ENCODE data around the gene DLGAP1. TPM values are rescaled to one million over a fixed set of nuclear protein-coding genes. Genes with fewer than 3 reads are reported as not detected.
"Not testable (repeated sequence)": the region's sequence is repeated elsewhere in the genome, so short reads cannot be mapped to it uniquely, and the experiment has no call there.

The DLGAP1 gene
- total and polyA plus RNA-seq, 2 experiments from 2014 or later, result 3.1 to 6.5 TPM

- Histone ChIP-seq H3K36me3 (replicated peaks; ENCODE audit: insufficient read depth, low read depth) (no peaks in the 10 kb centered on the region), H2AFZ (no peak overlapping the region), H3K79me2 (no peaks in the 10 kb centered on the region), H4K20me1 (ENCODE audit: insufficient read depth, poor library complexity, severe bottlenecking) (no peaks in the 10 kb centered on the region), H3K4me2 (no peak overlapping the region), H3K9me3 (ENCODE audit: low read depth) (no peaks in the 10 kb centered on the region), H3K4me3 (no peak overlapping the region), H3K9me2 (replicated peaks; ENCODE audit: insufficient read depth) (no peaks in the 10 kb centered on the region), H3K4me1 (ENCODE audit: insufficient read depth) (no peaks in the 10 kb centered on the region), H3K27me3 (no peaks in the 10 kb centered on the region), H3K27ac (no peak overlapping the region)
- no peak for DNase-seq (ENCODE audit: low spot score)
- TF ChIP-seq CTCF (IDR thresholded peaks at IDR 0.05; ENCODE audit: poor library complexity) (no peak), EZH2phosphoT487 (IDR thresholded peaks at IDR 0.05; ENCODE audit: low read depth, severe bottlenecking, unreplicated experiment) (no peak), EZH2 (IDR thresholded peaks at IDR 0.05; ENCODE audit: borderline replicate concordance) (no peak)
- WGBS (ENCODE audit: low lambda C conversion rate, missing lambda C conversion rate), result 94% methylated on average over 8 of the region's 8 CpGs
Measured at GRCh38 chr18:3478262-3478978, 976.7 kb downstream of the DLGAP1 start.

DNA sequence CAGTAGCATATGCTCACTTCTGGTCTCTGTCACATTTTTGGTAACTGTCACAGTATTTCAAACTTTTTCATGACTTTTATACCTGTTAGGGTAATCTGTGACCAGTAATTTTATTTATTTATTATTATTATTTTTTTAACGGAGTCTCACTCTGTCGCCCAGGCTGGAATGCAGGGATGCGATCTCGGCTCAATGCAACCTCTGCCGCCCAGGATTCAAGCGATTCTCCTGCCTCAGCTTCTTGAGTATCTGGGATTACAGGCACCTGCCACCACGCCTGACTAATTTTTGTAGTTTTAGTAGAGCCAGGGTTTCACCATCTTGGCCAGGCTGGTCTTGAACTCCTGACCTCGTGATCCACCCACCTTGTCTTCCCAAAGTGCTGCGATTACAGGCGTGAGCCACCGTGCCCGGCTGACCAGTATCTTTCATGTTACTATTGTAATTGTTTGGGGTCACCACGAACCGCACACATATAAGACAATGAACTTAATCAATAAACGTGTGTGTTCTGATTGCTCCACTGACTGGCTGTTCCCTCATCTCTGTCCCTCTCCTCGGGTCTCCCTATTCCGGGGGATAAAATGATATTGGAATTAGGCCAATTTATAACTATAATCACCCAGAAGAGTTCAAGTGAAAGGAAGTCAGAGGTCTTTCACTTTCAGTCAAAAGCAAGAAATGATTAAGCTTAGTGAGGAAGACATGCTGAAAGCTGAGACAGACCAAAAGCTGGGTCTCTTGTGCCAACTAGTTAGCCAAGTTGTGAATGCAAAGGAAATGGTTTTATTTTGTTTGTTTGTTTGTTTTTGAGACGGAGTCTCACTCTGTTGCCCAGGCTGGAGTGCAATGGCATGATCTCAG, 982.2 kb downstream of the DLGAP1 start:
- H3K27ac ChIP-seq, result no peak overlapping the region
- H3K79me2 ChIP-seq, result no peaks in the 10 kb centered on the region
- H2AFZ ChIP-seq, result no peak overlapping the region
- no peaks in the 10 kb centered on the region for H3K36me3 ChIP-seq (replicated peaks; ENCODE audit: insufficient read depth, low read depth)
- H3K4me1 ChIP-seq (ENCODE audit: insufficient read depth), result no peaks in the 10 kb centered on the region
- no peak for DNase-seq (ENCODE audit: low spot score)
- no peaks in the 10 kb centered on the region for H3K9me3 ChIP-seq (ENCODE audit: low read depth)
- TF ChIP-seq EZH2 (IDR thresholded peaks at IDR 0.05; ENCODE audit: borderline replicate concordance) (no peak), EZH2phosphoT487 (IDR thresholded peaks at IDR 0.05; ENCODE audit: low read depth, severe bottlenecking, unreplicated experiment) (no peak), CTCF (IDR thresholded peaks at IDR 0.05; ENCODE audit: poor library complexity) (no peak)
- H3K27me3 ChIP-seq, result no peaks in the 10 kb centered on the region
- no peaks in the 10 kb centered on the region for H3K9me2 ChIP-seq (replicated peaks; ENCODE audit: insufficient read depth)
- 91% methylated on average over 18 of the region's 18 CpGs for WGBS (ENCODE audit: low lambda C conversion rate, missing lambda C conversion rate)
- H3K4me3 ChIP-seq, result no peak overlapping the region
- H3K4me2 ChIP-seq, result no peak overlapping the region
- no peaks in the 10 kb centered on the region for H4K20me1 ChIP-seq (ENCODE audit: insufficient read depth, poor library complexity, severe bottlenecking)

- not testable (repeated sequence) for H3K27ac ChIP-seq; H3K4me2 ChIP-seq; H3K36me3 ChIP-seq (replicated peaks; ENCODE audit: insufficient read depth, low read depth); H3K9me2 ChIP-seq (replicated peaks; ENCODE audit: insufficient read depth); H4K20me1 ChIP-seq (ENCODE audit: insufficient read depth, poor library complexity, severe bottlenecking); H3K4me3 ChIP-seq; DNase-seq (ENCODE audit: low spot score); H3K9me3 ChIP-seq (ENCODE audit: low read depth); H3K27me3 ChIP-seq; H3K4me1 ChIP-seq (ENCODE audit: insufficient read depth); H2AFZ ChIP-seq; H3K79me2 ChIP-seq
- WGBS (ENCODE audit: low lambda C conversion rate, missing lambda C conversion rate), result 88% methylated on average over 3 of the region's 3 CpGs
Measured at GRCh38 chr18:3472121-3472520, 983.0 kb downstream of the DLGAP1 start.

DNA sequence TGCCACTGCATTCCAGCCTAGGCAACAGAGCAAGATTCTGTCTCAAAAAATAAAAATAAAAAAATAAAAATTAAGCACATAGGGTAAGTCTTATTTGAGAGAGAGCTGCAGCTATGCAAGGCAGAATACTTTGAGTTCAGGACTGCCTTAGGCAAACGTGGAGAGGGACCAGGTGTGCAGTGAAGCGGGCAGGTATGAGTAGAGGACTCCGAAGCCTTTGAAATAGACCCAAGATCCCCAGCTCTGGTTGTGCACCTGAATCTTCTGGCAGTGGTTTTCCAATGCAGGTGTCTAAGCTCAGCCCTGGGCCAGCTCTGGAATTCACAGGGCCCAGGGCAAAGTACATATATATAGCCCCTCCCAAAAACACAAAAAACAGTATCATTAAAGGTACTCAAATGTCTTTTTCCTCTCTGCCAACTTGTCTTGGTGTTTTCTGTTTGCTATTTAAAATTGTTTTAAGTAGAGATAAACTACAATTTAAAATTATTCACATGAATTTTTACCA, 983.9 kb downstream of the DLGAP1 start:
- no peaks in the 10 kb centered on the region for H3K9me2 ChIP-seq (replicated peaks; ENCODE audit: insufficient read depth)
- no peaks in the 10 kb centered on the region for H3K4me1 ChIP-seq (ENCODE audit: insufficient read depth)
- TF ChIP-seq EZH2phosphoT487 (IDR thresholded peaks at IDR 0.05; ENCODE audit: low read depth, severe bottlenecking, unreplicated experiment) (no peak), EZH2 (IDR thresholded peaks at IDR 0.05; ENCODE audit: borderline replicate concordance) (no peak), CTCF (IDR thresholded peaks at IDR 0.05; ENCODE audit: poor library complexity) (no peak)
- H3K27ac ChIP-seq, result no peak overlapping the region
- 86% methylated on average over 3 of the region's 3 CpGs for WGBS (ENCODE audit: low lambda C conversion rate, missing lambda C conversion rate)
- no peaks in the 10 kb centered on the region for H4K20me1 ChIP-seq (ENCODE audit: insufficient read depth, poor library complexity, severe bottlenecking)
- no peak overlapping the region for H2AFZ ChIP-seq
- H3K79me2 ChIP-seq, result no peaks in the 10 kb centered on the region
- H3K36me3 ChIP-seq (replicated peaks; ENCODE audit: insufficient read depth, low read depth), result no peaks in the 10 kb centered on the region
- no peaks in the 10 kb centered on the region for H3K27me3 ChIP-seq
- no peaks in the 10 kb centered on the region for H3K9me3 ChIP-seq (ENCODE audit: low read depth)
- no peak for DNase-seq (ENCODE audit: low spot score)
- H3K4me2 ChIP-seq, result no peak overlapping the region
- no peak overlapping the region for H3K4me3 ChIP-seq
